HL-60 (cell line): ENCODE results near the gene CFAP299.

ENCODE experiments used
- DNase-seq, 2 experiments: peaks; one replicate each; pipeline ENCODE4 v3.0.0-alpha.2; 2010 to 2020; ENCODE audit warnings: low read depth in 1 of 2, low spot score in 1 of 2
- H3K27ac ChIP-seq: fragments of 250-450 bp; sonication (Bioruptor Pico); replicated peaks from 2 replicates; pipeline ENCODE4 v1.5.1; 2020; ENCODE audit warnings: mild to moderate bottlenecking, moderate library complexity
- H3K27me3 ChIP-seq: fragments of 250-450 bp; sonication (Bioruptor Pico); 2 replicates; pipeline ENCODE4 v1.5.1; 2021; ENCODE audit warnings: mild to moderate bottlenecking, moderate library complexity; ENCODE audit not compliant: insufficient read depth, poor library complexity, severe bottlenecking
- H3K4me3 ChIP-seq: replicated peaks from 2 replicates; pipeline ENCODE4 v1.5.1; 2011; ENCODE audit warnings: mild to moderate bottlenecking, control low read depth, low read length; ENCODE audit not compliant: insufficient read depth
- CTCF ChIP-seq: IDR thresholded peaks from one replicate; pipeline ENCODE4 v1.5.1; 2011; ENCODE audit warnings: low read length, control low read depth, inconsistent platforms; ENCODE audit not compliant: insufficient read depth
- GABPA ChIP-seq: IDR thresholded peaks from 2 replicates; pipeline ENCODE4 v1.6.1; 2012; ENCODE audit warnings: low read depth
- POLR2AphosphoS5 ChIP-seq: IDR thresholded peaks from 2 replicates; pipeline ENCODE4 v1.6.1; 2012; ENCODE audit warnings: low read depth
- REST ChIP-seq: IDR thresholded peaks from 2 replicates; pipeline ENCODE4 v1.6.1; 2012; ENCODE audit warnings: low read depth; ENCODE audit not compliant: insufficient replicate concordance
- SPI1 ChIP-seq: IDR thresholded peaks from 2 replicates; pipeline ENCODE4 v1.6.1; 2012; ENCODE audit warnings: low read depth, mild to moderate bottlenecking, borderline replicate concordance

Gene CFAP299

GRCh38 chr4:80446664-80447063 is 111.1 kb downstream of the CFAP299 start:
- DNase-seq = no peak
- H3K27me3 ChIP-seq = no peaks in the 10 kb centered on the region
- no peak overlapping the region for H3K4me3 ChIP-seq
- no peak overlapping the region for H3K27ac ChIP-seq
- TF ChIP-seq POLR2AphosphoS5 (no peak), SPI1 (no peak), REST (no peak), CTCF (no peak), GABPA (no peak)

GRCh38 chr4:80447493-80447892 is 112.0 kb downstream of the CFAP299 start:
- H3K27ac ChIP-seq = no peak overlapping the region
- TF ChIP-seq REST (no peak), GABPA (no peak), POLR2AphosphoS5 (no peak), CTCF (no peak), SPI1 (no peak)
- no peak for DNase-seq

GRCh38 chr4:80448056-80448455 is 112.5 kb downstream of the CFAP299 start:
- TF ChIP-seq POLR2AphosphoS5 = no peak
- no peak for TF ChIP-seq GABPA
- TF ChIP-seq SPI1 = no peak
- TF ChIP-seq REST = no peak
- TF ChIP-seq CTCF = no peak
- Histone ChIP-seq H3K27ac (no peak overlapping the region), H3K27me3 (no peaks in the 10 kb centered on the region), H3K4me3 (no peak overlapping the region)
- DNase-seq = no peak

More at GRCh38 chr4:80447493-80447892, 112.0 kb downstream of the CFAP299 start:
- no peak overlapping the region for H3K4me3 ChIP-seq
- H3K27me3 ChIP-seq = no peaks in the 10 kb centered on the region
